ENCODE results near the gene FBXL19.

The FBXL19 gene

DNA sequence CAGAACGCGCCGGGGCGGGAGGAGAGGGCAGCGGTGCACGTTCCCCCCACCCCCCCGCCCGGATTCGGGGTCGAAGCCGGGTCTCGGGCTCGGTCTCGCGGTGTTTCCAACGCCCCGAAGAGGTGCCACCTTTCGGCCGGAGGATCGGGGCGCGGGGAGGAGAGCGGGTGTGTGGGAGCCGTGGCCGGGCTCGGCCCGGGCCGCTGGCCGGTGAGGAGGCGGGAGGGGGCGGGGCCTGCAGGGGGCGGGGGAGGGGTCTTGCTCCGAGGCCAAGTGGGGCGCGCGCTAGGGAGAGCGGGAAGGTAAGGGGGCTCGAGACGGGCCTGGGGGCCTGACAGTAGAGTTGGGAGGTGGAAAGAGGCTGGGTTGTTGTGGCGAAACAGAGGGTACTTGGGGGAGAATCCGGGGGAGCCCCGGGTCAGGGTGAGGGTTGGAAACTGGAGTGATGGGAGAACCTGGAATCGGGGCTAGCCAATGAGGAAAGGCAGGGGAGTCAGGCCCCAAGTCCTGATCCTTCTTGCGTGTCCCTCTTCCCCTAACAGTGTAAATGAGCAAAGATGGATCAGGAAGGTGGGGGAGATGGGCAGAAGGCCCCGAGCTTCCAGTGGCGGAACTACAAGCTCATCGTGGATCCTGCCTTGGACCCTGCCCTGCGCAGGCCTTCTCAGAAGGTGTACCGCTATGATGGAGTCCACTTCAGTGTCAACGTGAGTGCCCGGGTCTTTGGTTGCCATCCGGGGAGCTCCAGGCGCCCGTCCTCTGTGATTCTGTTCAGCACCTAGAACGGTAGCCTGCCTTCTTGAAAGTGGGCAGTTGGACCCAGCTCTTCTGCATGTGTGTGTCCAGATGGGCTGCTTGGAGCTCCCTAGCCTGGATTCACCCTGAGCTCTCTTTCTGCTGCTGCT is 35.1 kb downstream of the FBXL19 start:
- no peak for DNase-seq (ENCODE audit: low read depth)
- TF ChIP-seq, protein P1, sequence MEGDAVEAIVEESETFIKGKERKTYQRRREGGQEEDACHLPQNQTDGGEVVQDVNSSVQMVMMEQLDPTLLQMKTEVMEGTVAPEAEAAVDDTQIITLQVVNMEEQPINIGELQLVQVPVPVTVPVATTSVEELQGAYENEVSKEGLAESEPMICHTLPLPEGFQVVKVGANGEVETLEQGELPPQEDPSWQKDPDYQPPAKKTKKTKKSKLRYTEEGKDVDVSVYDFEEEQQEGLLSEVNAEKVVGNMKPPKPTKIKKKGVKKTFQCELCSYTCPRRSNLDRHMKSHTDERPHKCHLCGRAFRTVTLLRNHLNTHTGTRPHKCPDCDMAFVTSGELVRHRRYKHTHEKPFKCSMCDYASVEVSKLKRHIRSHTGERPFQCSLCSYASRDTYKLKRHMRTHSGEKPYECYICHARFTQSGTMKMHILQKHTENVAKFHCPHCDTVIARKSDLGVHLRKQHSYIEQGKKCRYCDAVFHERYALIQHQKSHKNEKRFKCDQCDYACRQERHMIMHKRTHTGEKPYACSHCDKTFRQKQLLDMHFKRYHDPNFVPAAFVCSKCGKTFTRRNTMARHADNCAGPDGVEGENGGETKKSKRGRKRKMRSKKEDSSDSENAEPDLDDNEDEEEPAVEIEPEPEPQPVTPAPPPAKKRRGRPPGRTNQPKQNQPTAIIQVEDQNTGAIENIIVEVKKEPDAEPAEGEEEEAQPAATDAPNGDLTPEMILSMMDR (IDR thresholded peaks at IDR 0.05; ENCODE audit: low read depth, low read length, missing control alignments), result no peak
- H3K4me3 ChIP-seq (ENCODE audit: low read depth, low read length), result peak overlapping the region; percentile 69

DNA sequence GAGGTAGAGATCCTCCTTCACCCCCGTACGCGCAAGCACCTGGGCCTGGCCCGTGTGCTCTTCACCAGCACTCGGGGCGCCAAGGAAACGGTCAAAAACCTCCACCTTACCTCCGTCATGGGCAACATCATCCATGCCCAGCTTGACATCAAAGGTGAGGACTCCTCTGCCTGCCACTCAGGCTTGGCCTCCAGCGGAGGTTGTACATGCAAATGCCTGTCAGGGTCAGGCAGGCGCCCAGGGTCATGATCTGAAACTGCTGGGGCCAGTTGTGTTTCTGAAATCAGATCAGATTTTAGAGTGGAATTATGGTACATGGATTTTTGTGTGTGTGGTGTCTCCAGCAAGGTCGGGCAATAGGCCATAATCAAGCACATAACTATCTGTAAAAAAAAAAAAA is 38.0 kb downstream of the FBXL19 start:
- no peak for DNase-seq (ENCODE audit: low read depth)
- TF ChIP-seq, protein P1 (IDR thresholded peaks at IDR 0.05; ENCODE audit: low read depth, low read length, missing control alignments), result no peak
- no peak overlapping the region for H3K4me3 ChIP-seq (ENCODE audit: low read depth, low read length)

DNA sequence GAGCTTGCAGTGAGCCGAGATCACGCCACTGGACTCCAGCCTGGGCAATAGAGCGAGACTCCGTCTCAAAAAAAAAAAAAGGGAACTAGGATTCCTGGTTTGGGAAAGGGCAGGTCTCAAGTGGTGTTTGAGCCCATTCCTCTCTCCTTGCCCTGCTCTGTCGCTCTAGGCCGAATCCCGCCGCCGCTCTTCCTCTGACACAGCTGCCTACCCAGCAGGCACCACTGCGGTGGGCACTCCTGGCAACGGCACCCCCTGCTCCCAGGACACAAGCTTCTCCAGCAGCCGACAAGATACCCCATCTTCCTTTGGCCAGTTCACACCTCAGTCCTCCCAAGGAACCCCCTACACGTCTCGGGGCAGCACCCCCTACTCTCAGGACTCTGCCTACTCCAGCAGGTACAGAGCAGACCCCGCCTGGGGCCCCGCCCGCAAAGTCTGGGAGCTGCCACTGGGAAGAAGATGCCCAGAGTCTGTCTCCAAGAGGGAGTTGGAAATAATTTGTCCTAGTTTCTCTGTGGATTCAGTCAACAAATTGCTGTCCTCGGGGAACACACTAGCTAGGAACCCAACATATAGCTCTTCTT is 40.6 kb downstream of the FBXL19 start:
- H3K4me3 ChIP-seq (ENCODE audit: low read depth, low read length), result no peak overlapping the region
- TF ChIP-seq, protein P1 (IDR thresholded peaks at IDR 0.05; ENCODE audit: low read depth, low read length, missing control alignments), result no peak
- no peak for DNase-seq (ENCODE audit: low read depth)

DNA sequence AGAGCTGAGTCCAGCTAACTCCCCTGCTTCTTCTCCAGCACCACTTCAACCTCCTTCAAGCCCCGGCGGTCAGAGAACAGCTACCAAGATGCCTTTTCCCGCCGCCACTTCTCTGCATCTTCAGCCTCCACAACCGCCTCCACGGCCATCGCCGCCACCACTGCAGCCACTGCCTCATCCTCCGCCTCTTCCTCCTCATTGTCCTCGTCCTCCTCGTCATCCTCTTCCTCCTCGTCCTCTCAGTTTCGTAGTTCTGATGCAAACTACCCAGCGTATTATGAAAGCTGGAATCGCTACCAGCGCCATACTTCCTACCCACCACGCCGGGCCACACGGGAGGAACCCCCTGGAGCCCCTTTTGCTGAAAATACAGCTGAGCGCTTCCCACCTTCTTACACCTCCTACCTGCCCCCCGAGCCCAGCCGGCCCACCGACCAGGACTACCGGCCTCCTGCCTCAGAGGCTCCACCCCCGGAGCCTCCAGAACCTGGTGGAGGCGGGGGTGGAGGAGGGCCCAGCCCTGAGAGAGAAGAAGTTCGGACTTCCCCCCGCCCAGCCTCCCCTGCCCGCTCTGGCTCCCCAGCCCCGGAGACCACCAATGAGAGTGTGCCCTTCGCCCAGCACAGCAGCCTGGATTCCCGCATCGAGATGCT is 41.3 kb downstream of the FBXL19 start:
- TF ChIP-seq, protein P1 (IDR thresholded peaks at IDR 0.05; ENCODE audit: low read depth, low read length, missing control alignments), result no peak
- no peak for DNase-seq (ENCODE audit: low read depth)
- H3K4me3 ChIP-seq (ENCODE audit: low read depth, low read length), result no peak overlapping the region

DNA sequence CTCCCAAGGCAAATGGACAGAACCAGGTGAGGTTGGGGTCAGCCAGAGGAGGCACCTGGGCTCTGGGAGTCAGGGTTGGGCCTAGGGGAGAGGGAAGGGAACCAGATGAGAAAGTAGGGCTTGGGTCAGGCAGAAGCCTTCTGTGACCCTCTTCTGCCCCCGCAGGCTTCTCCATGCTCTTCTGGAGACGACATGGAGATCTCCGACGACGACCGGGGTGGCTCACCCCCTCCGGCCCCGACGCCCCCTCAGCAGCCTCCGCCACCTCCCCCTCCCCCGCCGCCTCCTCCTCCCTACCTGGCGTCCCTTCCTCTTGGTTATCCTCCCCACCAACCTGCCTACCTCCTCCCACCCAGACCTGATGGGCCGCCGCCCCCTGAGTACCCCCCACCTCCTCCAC is 42.1 kb downstream of the FBXL19 start:
- DNase-seq (ENCODE audit: low read depth), result no peak
- no peak overlapping the region for H3K4me3 ChIP-seq (ENCODE audit: low read depth, low read length)

DNA sequence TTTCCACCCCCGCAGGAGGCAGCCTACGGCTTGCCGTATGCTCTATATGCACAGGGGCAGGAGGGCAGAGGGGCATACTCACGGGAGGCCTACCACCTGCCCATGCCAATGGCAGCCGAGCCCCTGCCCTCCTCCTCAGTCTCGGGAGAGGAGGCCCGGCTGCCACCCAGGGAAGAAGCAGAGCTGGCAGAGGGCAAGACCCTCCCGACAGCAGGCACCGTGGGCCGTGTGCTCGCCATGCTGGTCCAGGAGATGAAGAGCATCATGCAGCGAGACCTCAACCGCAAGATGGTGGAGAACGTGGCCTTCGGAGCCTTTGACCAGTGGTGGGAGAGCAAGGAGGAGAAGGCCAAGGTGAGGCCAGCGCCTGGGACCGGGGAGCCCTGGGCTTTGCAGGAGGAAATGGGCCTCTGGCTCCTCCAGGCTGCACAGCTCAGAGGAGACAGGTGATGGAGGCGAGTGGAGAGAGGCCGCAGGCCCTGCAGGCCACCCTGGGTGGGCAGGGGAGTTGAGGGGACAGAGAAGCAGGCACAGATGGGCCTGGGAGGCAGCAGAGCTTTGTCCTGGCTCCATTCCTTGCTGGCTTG is 42.8 kb downstream of the FBXL19 start:
- TF ChIP-seq, protein P1 (IDR thresholded peaks at IDR 0.05; ENCODE audit: low read depth, low read length, missing control alignments), result no peak
- no peak for DNase-seq (ENCODE audit: low read depth)
- no peak overlapping the region for H3K4me3 ChIP-seq (ENCODE audit: low read depth, low read length)

More for the DNA sequence above, 42.1 kb downstream of the FBXL19 start:
- TF ChIP-seq, protein P1 (IDR thresholded peaks at IDR 0.05; ENCODE audit: low read depth, low read length, missing control alignments), result no peak

All from GM12864 (cell line).